Head of caudate nucleus (tissue), 42 donors: Measurements from ENCODE around the gene FPR3.
"Not testable (repeated sequence)": the region's sequence is repeated elsewhere in the genome, so short reads cannot be mapped to it uniquely, and the experiment has no call there.

ENCODE experiments used
- DNase-seq, 42 donors: peaks; one replicate each; pipeline versions ENCODE4 v3.0.0 to v3.0.0-alpha.2; 2020 to 2021; ENCODE audit warnings: mixed read lengths in 7 of 42
- intact Hi-C: fragments of 100-400 bp; cut with DNase I; formaldehyde crosslinking; loops from one replicate; pipeline ENCODE4 v1.15.0; 2022

The FPR3 gene

GRCh38 chr19:51803519-51803918, 8.6 kb downstream of the FPR3 start:
- DNase-seq: no peak
- intact Hi-C loops: no loop called here

GRCh38 chr19:51803967-51804366, 9.0 kb downstream of the FPR3 start:
- intact Hi-C loops: no loop called here
- DNase-seq: no peak

GRCh38 chr19:51804789-51805188, 9.8 kb downstream of the FPR3 start:
- intact Hi-C loops, DNase-seq: not testable (repeated sequence)

- DNase-seq, intact Hi-C loops: not testable (repeated sequence)
Observed at GRCh38 chr19:51805396-51805795, 10.4 kb downstream of the FPR3 start.

- DNase-seq, intact Hi-C loops: not testable (repeated sequence)
Observed at GRCh38 chr19:51806571-51806970, 11.6 kb downstream of the FPR3 start.

DNA sequence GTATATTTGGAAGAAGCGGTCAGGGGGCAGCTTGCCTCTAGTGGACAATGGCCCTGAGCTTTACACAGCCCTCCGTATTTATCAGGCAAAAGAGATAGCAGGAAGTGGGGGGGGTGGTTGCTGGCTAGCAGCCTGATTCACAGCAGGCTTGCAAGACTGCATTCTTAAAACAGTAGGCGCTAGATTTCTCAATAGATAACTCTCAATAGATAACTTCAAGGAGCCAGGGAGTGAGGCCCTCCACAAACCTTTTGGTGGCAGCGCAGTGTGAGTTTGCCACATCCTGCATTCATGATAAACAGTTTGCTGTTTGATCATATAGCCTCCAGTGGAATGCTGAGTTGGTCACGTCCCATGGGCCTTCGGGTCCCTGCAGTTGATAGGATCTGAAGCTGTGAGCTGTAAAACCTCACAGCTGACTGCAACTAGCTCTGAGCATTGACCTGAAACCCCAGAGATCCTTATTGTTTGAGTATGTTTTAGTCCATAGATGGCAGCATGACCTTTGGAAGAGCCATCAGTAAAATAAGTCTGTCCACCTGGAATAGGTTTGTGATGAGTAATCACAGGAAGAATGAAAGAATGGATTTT, 12.2 kb downstream of the FPR3 start:
- peak in 5 of 42 donors; percentile 10 to 18 (median 18) for DNase-seq
- intact Hi-C loops: no loop called here

- DNase-seq: no peak
- intact Hi-C loops: no loop called here
Observed at GRCh38 chr19:51807925-51808324, 13.0 kb downstream of the FPR3 start.

DNA sequence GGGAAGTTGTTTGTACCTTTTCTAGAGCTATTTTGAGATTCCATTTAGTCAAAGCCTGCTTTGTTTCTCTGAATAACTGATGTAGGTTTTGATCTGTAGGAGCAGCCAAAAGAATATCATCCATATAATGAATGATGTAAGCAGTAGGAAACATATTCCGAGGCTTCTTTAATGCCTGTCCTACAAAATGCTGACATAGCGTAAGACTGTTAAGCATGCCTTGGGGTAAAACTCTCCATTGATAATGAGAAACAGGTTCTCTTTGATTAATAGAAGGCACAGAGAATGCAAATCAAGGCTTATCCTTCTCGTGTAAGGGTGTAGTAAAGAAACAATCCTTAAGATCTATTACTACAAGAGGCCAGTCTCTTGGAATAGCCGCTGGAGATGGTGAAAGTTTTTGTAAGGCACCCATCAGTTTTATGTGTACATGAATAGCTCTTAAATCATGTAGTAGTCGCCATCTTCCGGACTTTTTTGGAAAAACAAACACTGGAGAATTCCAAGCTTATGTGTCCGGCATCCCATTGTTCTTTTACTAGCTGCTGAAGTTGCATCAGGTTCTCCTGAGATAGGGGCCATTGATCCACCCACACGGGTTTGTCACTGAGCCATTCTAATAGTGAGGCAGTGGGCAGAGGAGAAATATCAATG, 13.5 kb downstream of the FPR3 start:
- intact Hi-C loops: no loop called here
- DNase-seq: no peak

- no peak for DNase-seq
- intact Hi-C loops: no loop called here
Observed at GRCh38 chr19:51809787-51810186, 14.8 kb downstream of the FPR3 start.

DNA sequence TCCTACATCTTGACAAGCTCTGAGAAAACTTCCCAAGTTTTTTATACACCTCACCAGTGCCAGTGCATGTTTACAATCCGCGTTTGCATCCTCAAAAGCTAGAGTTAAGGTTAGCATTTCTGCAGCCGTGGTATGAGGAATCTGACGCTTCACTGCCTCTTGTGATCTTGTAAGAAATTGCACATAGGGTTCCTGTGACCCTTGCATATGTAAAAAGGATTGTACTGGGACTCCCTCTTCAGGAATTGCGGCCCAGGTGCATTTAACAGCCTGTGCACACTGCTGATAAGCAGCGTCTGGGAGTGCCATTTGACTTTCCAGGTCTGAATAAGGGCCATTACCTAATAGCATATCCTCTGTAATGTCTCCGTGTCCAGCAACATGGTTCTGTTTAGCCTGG, 15.3 kb downstream of the FPR3 start:
- intact Hi-C loops: no loop called here

DNA sequence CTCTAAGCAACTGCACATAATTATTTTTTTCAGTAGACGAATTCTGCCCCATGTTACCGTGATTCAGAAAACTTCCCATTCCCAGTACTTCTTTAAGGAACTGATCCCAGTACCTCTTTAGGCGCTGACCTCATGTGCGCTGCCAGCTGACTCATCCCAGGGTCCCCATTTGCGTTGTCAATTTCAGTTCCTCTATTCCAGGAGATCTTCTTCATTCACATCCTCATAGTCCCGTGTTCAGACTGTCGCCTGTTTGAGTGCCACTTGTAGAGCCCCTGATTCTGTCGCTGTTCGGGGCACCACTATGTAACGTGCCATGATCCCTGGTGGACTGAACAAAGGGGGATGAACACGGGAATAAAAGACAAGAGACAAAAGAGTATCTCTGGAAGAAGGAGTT, 16.4 kb downstream of the FPR3 start:
- peak in 28 of 42 donors; percentile 4 to 69 (median 34) for DNase-seq
- intact Hi-C loops: no loop called here

More for the DNA sequence above, 15.3 kb downstream of the FPR3 start:
- no peak for DNase-seq

GRCh38 chr19:51815043-51815442, 20.1 kb downstream of the FPR3 start:
- DNase-seq: peak in 1 of 42 donors; percentile 34
- intact Hi-C loops: no loop called here

DNA sequence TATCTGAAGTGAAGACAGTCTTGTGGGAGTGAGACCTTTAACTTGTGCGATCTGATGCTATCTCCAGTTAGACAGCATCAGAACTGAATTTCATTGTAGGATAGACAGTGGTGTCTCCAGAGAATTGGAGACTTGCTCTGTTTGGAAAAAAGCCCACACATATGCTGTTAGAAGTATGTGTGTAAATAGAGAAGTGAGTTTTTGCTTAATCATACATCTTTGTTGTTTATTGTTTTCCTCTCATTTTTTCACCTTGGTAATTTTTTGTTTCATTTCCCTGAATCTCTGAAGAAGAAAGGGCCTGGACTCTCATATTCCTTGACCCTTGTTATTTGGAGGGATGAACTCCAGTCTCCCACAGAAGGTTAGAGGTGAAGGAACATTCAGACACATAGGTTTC, 21.8 kb downstream of the FPR3 start:
- intact Hi-C loops: no loop called here
- no peak for DNase-seq

DNA sequence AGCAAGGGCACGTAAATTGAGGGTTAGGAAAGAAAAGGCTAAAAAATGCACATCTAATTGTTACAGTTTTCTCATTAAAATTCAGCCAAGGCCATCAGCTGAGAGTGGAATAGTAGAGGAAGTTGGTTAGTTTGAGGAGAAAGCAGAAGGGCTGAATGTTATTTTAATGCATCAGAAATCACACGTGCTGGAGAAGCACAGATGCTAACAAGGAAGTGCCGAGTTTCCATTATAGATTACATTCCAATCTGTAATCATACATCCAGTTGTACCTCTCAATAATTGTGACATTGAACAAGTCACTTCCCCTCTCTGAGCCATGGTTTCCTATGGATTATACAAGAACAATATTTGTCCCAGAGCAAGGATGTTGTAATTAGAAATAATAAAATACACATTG, 25.1 kb downstream of the FPR3 start:
- DNase-seq: no peak

GRCh38 chr19:51820831-51821446, 26.0 kb downstream of the FPR3 start:
- intact Hi-C loops: no loop called here
- no peak for DNase-seq

More for the DNA sequence above, 25.1 kb downstream of the FPR3 start:
- intact Hi-C loops: no loop called here

GRCh38 chr19:51821456-51821855, 26.5 kb downstream of the FPR3 start:
- intact Hi-C loops: no loop called here
- no peak for DNase-seq

- no peak for DNase-seq
- intact Hi-C loops: no loop called here
Observed at GRCh38 chr19:51821921-51822320, 27.0 kb downstream of the FPR3 start.

DNA sequence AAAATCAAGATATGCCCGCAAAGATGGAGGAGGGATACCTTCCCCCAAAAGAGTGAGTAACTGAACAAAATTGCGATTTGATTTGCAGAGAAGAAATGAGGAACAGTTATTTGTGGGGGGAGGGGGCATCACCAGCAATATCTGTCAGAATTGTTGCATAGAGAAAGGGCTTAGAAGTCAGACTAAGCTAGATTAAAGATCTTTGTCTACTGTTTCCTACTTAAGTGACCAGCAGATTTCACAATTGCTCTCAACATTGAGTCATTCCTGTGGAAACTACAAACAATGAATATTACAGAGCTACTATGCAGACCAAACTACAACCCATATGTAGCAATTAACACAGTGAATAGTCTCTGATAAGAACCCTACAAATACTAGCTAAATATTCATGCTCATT, 27.4 kb downstream of the FPR3 start:
- intact Hi-C loops: no loop called here
- DNase-seq: no peak

- intact Hi-C loops: no loop called here
- no peak for DNase-seq
Observed at GRCh38 chr19:51822946-51823345, 28.0 kb downstream of the FPR3 start.

- DNase-seq: peak in 13 of 42 donors; percentile 4 to 60 (median 22)
- intact Hi-C loops: no loop called here
Observed at GRCh38 chr19:51824281-51825005, 29.5 kb downstream of the FPR3 start.
